ENCODE measurements around the gene PTGS1.

DNA sequence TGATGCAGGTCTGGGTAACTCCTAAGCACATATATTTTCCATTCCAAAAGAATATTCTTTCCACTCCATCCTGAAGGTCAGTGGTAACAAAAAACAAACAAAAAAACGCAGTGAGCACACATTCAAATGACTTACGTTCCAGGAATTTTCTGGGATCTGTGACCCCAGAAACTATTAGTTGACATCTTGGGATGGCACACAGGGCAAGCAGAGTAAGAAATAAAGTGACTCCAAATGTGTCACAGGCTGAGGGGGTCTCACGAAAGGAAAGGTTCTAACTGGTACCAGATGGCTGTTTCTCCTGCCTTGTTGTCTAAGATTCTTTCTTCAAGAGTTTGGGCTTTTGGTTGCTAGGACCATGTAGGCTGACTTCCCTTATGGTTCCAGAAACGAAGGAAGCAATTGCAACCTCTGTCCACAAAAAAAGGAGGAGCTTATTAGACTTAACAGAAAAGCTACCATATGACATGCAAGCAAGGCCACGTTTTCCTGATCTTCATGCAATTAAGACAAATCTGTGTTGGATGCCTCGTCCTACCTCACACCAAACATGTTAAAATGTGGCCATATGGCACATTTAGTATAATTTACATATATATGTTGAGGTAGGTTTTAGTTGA lies 32.7 kb downstream of the PTGS1 start:
- no peak for TF ChIP-seq YY1 (IDR thresholded peaks at IDR 0.05; ENCODE audit: insufficient read depth, insufficient read length)
- no peak for TF ChIP-seq ZNF274 (IDR thresholded peaks at IDR 0.05; ENCODE audit: low read depth, low read length)

Measured in NT2/D1 (cell line).